Smooth muscle cell (in vitro differentiated cells): Measurements from ENCODE around the gene MEIOSIN. TPM values are rescaled to one million over a fixed set of nuclear protein-coding genes. Genes with fewer than 3 reads are reported as not detected.

Experiments
- DNase-seq: peaks from one replicate; lab custom pipeline; 2025; ENCODE audit not compliant: unreplicated experiment; lab: John Stamatoyannopoulos, UW
- H2AFZ ChIP-seq: fragments of 200-600 bp; sonication (generic); 2 replicates; pipeline ENCODE4 v1.6.0; 2016; ENCODE audit warnings: antibody characterized with exemption, low read depth, mild to moderate bottlenecking
- H3F3A ChIP-seq: fragments of 200-600 bp; sonication (generic); 2 replicates; pipeline ENCODE4 v1.6.0; 2017; ENCODE audit warnings: antibody characterized with exemption, low read depth
- H3K27ac ChIP-seq: fragments of 200-600 bp; sonication (generic); 2 replicates; pipeline ENCODE4 v1.5.1; 2016; ENCODE audit warnings: low read depth, mild to moderate bottlenecking
- H3K27me3 ChIP-seq: fragments of 200-600 bp; sonication (generic); 2 replicates; pipeline ENCODE4 v1.6.1; 2016; ENCODE audit warnings: low read depth, mild to moderate bottlenecking
- H3K36me3 ChIP-seq: fragments of 200-600 bp; sonication (generic); 2 replicates; pipeline ENCODE4 v1.5.1; 2016; ENCODE audit warnings: low read depth
- H3K4me1 ChIP-seq: fragments of 200-600 bp; sonication (generic); 2 replicates; pipeline ENCODE4 v1.5.1; 2016; ENCODE audit warnings: low read depth
- H3K4me2 ChIP-seq: fragments of 200-600 bp; sonication (generic); 2 replicates; pipeline ENCODE4 v1.6.0; 2016; ENCODE audit warnings: mild to moderate bottlenecking
- H3K4me3 ChIP-seq: fragments of 200-600 bp; sonication (generic); 2 replicates; pipeline ENCODE4 v1.5.1; 2016; ENCODE audit warnings: mild to moderate bottlenecking
- H3K79me2 ChIP-seq: fragments of 200-600 bp; sonication (generic); 2 replicates; pipeline ENCODE4 v1.6.0; 2016; ENCODE audit warnings: low read depth, mild to moderate bottlenecking
- H3K9ac ChIP-seq: fragments of 200-600 bp; sonication (generic); 2 replicates; pipeline ENCODE4 v1.6.0; 2016; ENCODE audit warnings: low read depth
- H3K9me3 ChIP-seq: fragments of 200-600 bp; sonication (generic); replicated peaks from 2 replicates; pipeline ENCODE4 v1.5.1; 2016; ENCODE audit warnings: low read depth
- H4K20me1 ChIP-seq: fragments of 200-600 bp; sonication (generic); 2 replicates; pipeline ENCODE4 v1.6.0; 2016; ENCODE audit warnings: low read depth
- WGBS: methylation state at CpG from one replicate; pipeline ENCODE4 v1.1.7; 2016; ENCODE audit warnings: low lambda C conversion rate; 5-methylcytosine and 5-hydroxymethylcytosine counted together
- polyA plus RNA-seq: library from polyadenylated mRNA; unstranded; fragments of >200 nt; fragmentation: Nextera tagmentation; extraction: Ambion mirVana; gene quantifications from 2 replicates; pipeline ENCODE4 v1.2.1, GENCODE V29; 2016
- total RNA-seq: library from RNA; depleted of rRNA; stranded (reverse); fragments of >200 nt; gene quantifications from 2 replicates; pipeline ENCODE4 v1.2.3, GENCODE V29; 2014
- TF ChIP-seq, protein P1 (sequence below): fragments of 200-600 bp; sonication (generic); IDR thresholded peaks from 2 replicates; pipeline ENCODE4 v1.5.1; 2017; ENCODE audit warnings: borderline replicate concordance, mild to moderate bottlenecking, antibody characterized with exemption; ENCODE audit not compliant: insufficient read depth, poor library complexity, severe bottlenecking

The MEIOSIN gene
- total and polyA plus RNA-seq, 2 experiments from 2014 or later: not detected

GRCh38 chr19:45782820-45783785 is 49.9 kb downstream of the MEIOSIN start:
- Histone ChIP-seq H3K27ac (peak overlapping the region; percentile 93), H3K79me2 (peaks cover 34% of the 10 kb centered on the region), H3K27me3 (no peaks in the 10 kb centered on the region), H3K4me2 (peak overlapping the region; percentile 88), H3K36me3 (no peaks in the 10 kb centered on the region), H3F3A (peaks cover 15% of the 10 kb centered on the region), H3K4me1 (peaks cover 27% of the 10 kb centered on the region), H4K20me1 (peaks cover 58% of the 10 kb centered on the region), H3K9me3 (no peaks in the 10 kb centered on the region), H3K4me3 (peak overlapping the region; percentile 43), H2AFZ (no peak overlapping the region), H3K9ac (peak overlapping the region; percentile 34)
- TF ChIP-seq, protein P1, sequence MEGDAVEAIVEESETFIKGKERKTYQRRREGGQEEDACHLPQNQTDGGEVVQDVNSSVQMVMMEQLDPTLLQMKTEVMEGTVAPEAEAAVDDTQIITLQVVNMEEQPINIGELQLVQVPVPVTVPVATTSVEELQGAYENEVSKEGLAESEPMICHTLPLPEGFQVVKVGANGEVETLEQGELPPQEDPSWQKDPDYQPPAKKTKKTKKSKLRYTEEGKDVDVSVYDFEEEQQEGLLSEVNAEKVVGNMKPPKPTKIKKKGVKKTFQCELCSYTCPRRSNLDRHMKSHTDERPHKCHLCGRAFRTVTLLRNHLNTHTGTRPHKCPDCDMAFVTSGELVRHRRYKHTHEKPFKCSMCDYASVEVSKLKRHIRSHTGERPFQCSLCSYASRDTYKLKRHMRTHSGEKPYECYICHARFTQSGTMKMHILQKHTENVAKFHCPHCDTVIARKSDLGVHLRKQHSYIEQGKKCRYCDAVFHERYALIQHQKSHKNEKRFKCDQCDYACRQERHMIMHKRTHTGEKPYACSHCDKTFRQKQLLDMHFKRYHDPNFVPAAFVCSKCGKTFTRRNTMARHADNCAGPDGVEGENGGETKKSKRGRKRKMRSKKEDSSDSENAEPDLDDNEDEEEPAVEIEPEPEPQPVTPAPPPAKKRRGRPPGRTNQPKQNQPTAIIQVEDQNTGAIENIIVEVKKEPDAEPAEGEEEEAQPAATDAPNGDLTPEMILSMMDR: no peak
- DNase-seq: peak; percentile 56
- WGBS: 15% methylated on average over 25 of the region's 26 CpGs

GRCh38 chr19:45784096-45784495 is 50.9 kb downstream of the MEIOSIN start:
- no peak for DNase-seq
- H3K27ac ChIP-seq: peak overlapping the region; percentile 93
- H3K4me1 ChIP-seq: peaks cover 24% of the 10 kb centered on the region
- WGBS: 96% methylated on average over 2 of the region's 4 CpGs
- H4K20me1 ChIP-seq: peaks cover 57% of the 10 kb centered on the region
- H3K9me3 ChIP-seq: no peaks in the 10 kb centered on the region
- H3K9ac ChIP-seq: no peak overlapping the region
- H3F3A ChIP-seq: peaks cover 15% of the 10 kb centered on the region
- no peaks in the 10 kb centered on the region for H3K36me3 ChIP-seq
- TF ChIP-seq, protein P1: no peak
- peak overlapping the region; percentile 88 for H3K4me2 ChIP-seq
- H3K79me2 ChIP-seq: peaks cover 42% of the 10 kb centered on the region
- H3K27me3 ChIP-seq: no peaks in the 10 kb centered on the region
- H2AFZ ChIP-seq: no peak overlapping the region
- H3K4me3 ChIP-seq: no peak overlapping the region

DNA sequence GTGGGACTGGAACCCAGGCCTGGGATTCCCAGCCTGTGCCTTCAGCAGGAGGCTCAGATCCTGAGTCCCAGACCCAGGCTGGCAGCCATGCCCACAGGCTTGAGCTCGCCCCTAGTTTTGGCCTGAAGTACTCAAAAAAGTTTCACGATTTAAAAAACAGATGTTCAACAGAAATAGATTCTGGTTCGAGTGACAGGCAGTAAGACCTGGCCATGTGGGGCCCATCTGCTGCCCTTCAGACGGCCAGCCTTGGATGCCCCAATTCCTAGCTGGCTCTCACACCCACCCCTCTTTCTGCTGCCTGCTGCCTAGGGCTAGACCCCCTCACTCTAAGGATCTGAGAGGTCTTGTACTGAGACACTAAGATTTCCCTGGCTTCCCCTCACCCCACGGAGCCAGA is 51.9 kb downstream of the MEIOSIN start:
- peaks cover 49% of the 10 kb centered on the region for H3K79me2 ChIP-seq
- H4K20me1 ChIP-seq: peaks cover 56% of the 10 kb centered on the region
- no peaks in the 10 kb centered on the region for H3K36me3 ChIP-seq
- no peak overlapping the region for H3K4me3 ChIP-seq
- DNase-seq: no peak
- H3F3A ChIP-seq: peaks cover 15% of the 10 kb centered on the region
- H3K4me2 ChIP-seq: no peak overlapping the region
- no peak overlapping the region for H2AFZ ChIP-seq
- WGBS: 91% methylated on average over 5 of the region's 5 CpGs
- no peaks in the 10 kb centered on the region for H3K9me3 ChIP-seq
- peaks cover 24% of the 10 kb centered on the region for H3K4me1 ChIP-seq
- H3K9ac ChIP-seq: no peak overlapping the region
- H3K27ac ChIP-seq: peak overlapping the region; percentile 93
- H3K27me3 ChIP-seq: no peaks in the 10 kb centered on the region
- TF ChIP-seq, protein P1: no peak
